ENCODE measurements around the gene CAMP. TPM values are rescaled to one million over a fixed set of nuclear protein-coding genes. Genes with fewer than 3 reads are reported as not detected.
"Not testable (repeated sequence)": the region's sequence is repeated elsewhere in the genome, so short reads cannot be mapped to it uniquely, and the experiment has no call there.

CAMP gene
- total RNA-seq, 1 experiment from 2014 or later: not detected

DNA sequence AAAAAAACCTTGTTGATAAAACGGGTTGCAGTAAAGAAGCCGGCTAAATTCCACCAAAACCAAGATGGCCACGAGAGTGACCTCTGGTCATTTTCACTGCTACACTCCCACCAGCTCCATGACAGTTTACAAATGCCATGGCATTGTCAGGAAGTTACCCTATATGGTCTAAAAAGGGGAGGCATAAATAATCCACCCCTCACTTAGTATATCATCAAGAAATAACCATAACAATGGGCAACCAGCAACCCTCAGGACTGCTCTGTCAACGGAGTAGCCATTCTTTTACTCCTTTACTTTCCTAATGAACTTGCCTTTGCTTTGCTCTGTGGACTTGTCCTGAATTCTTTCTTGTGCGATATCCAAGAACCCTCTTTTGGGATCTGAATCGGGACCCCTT, 20.7 kb upstream of the CAMP start:
- Histone ChIP-seq H3F3A (ENCODE audit: insufficient read depth, low read depth) (no peaks in the 10 kb centered on the region), H3K36me3 (ENCODE audit: low read depth) (no peaks in the 10 kb centered on the region), H3K27me3 (ENCODE audit: insufficient read depth, low read depth) (no peaks in the 10 kb centered on the region), H3K4me1 (replicated peaks; ENCODE audit: insufficient read depth) (no peaks in the 10 kb centered on the region), H4K20me1 (ENCODE audit: insufficient read depth) (no peaks in the 10 kb centered on the region), H3K27ac (no peak overlapping the region), H3K4me3 (no peak overlapping the region), H3K9me2 (ENCODE audit: insufficient read depth) (no peaks in the 10 kb centered on the region), H3K4me2 (no peak overlapping the region), H2AFZ (no peak overlapping the region), H3K79me2 (ENCODE audit: low read depth) (no peaks in the 10 kb centered on the region), H3K9me3 (ENCODE audit: insufficient read depth, low read depth) (no peaks in the 10 kb centered on the region)
- POLR2A ChIA-PET (ENCODE audit: unreplicated experiment): no interaction called here
- intact Hi-C loops (cut with micrococcal nuclease; ENCODE audit: unreplicated experiment): no loop called here
- TF ChIP-seq, protein P1, sequence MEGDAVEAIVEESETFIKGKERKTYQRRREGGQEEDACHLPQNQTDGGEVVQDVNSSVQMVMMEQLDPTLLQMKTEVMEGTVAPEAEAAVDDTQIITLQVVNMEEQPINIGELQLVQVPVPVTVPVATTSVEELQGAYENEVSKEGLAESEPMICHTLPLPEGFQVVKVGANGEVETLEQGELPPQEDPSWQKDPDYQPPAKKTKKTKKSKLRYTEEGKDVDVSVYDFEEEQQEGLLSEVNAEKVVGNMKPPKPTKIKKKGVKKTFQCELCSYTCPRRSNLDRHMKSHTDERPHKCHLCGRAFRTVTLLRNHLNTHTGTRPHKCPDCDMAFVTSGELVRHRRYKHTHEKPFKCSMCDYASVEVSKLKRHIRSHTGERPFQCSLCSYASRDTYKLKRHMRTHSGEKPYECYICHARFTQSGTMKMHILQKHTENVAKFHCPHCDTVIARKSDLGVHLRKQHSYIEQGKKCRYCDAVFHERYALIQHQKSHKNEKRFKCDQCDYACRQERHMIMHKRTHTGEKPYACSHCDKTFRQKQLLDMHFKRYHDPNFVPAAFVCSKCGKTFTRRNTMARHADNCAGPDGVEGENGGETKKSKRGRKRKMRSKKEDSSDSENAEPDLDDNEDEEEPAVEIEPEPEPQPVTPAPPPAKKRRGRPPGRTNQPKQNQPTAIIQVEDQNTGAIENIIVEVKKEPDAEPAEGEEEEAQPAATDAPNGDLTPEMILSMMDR (conservative IDR thresholded peaks at IDR 0.05): no peak
- no peak for TF ChIP-seq EZH2 (IDR thresholded peaks at IDR 0.05; ENCODE audit: low read depth)
- no TSS peak for BruUV-seq (replicated peaks)
- no peak for DNase-seq
- CTCF ChIA-PET: no interaction called here

DNA sequence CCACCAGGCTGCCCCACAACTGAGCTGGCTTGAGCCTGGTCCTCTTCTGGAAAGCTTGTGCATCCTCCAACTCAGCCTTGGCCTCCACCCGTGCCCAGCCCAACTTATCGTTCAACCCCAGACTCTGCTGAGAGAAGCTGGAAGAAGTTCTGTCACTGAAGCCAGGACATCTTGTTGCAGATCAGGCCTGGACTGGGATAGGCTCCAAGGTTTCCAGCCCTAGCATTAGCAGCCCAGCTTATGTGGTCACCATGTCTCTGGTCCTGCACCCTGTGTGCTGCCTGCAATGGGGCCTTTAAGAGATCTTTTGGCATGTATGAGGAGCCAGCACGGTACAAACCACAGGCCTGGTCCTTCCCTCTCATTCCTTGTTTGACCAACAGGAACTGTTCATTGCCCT, 15.2 kb upstream of the CAMP start:
- H4K20me1 ChIP-seq (ENCODE audit: insufficient read depth): no peaks in the 10 kb centered on the region
- BruUV-seq (replicated peaks): no TSS peak
- no peak overlapping the region for H3K4me3 ChIP-seq
- H3F3A ChIP-seq (ENCODE audit: insufficient read depth, low read depth): no peaks in the 10 kb centered on the region
- H3K4me2 ChIP-seq: no peak overlapping the region
- intact Hi-C loops (cut with micrococcal nuclease; ENCODE audit: unreplicated experiment): no loop called here
- CTCF ChIA-PET: no interaction called here
- no peaks in the 10 kb centered on the region for H3K9me3 ChIP-seq (ENCODE audit: insufficient read depth, low read depth)
- no peaks in the 10 kb centered on the region for H3K4me1 ChIP-seq (replicated peaks; ENCODE audit: insufficient read depth)
- H3K27me3 ChIP-seq (ENCODE audit: insufficient read depth, low read depth): no peaks in the 10 kb centered on the region
- H2AFZ ChIP-seq: no peak overlapping the region
- TF ChIP-seq, protein P1 (conservative IDR thresholded peaks at IDR 0.05): no peak
- H3K9me2 ChIP-seq (ENCODE audit: insufficient read depth): no peaks in the 10 kb centered on the region
- H3K79me2 ChIP-seq (ENCODE audit: low read depth): no peaks in the 10 kb centered on the region
- H3K36me3 ChIP-seq (ENCODE audit: low read depth): no peaks in the 10 kb centered on the region
- DNase-seq: no peak
- POLR2A ChIA-PET (ENCODE audit: unreplicated experiment): no interaction called here
- no peak overlapping the region for H3K27ac ChIP-seq

DNA sequence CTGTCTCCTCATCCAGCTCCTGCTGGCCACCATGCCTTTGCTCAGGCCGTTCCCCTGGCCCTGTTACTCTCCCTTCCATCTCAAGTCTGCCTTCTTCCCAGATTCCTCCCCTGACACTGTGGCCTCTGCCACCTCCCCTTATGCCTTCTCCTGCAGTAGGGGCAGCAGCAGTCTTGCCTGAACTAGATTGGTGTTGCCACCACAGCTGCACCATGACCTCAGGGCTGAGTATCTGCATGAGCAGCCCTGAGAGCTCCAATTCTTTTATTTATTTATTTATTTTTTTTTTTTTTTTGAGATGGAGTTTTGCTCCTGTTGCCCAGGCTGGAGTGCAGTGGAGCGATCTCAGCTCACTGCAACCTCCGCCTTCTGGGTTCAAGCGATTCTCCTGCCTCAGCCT, 13.8 kb upstream of the CAMP start:
- Histone ChIP-seq H3K4me1 (replicated peaks; ENCODE audit: insufficient read depth) (no peaks in the 10 kb centered on the region), H2AFZ (no peak overlapping the region), H3K27me3 (ENCODE audit: insufficient read depth, low read depth) (no peaks in the 10 kb centered on the region), H3K4me2 (no peak overlapping the region), H3K79me2 (ENCODE audit: low read depth) (no peaks in the 10 kb centered on the region), H3K9me3 (ENCODE audit: insufficient read depth, low read depth) (no peaks in the 10 kb centered on the region), H3K4me3 (no peak overlapping the region), H3K9me2 (ENCODE audit: insufficient read depth) (no peaks in the 10 kb centered on the region), H3K27ac (no peak overlapping the region), H3F3A (ENCODE audit: insufficient read depth, low read depth) (no peaks in the 10 kb centered on the region), H4K20me1 (ENCODE audit: insufficient read depth) (no peaks in the 10 kb centered on the region), H3K36me3 (ENCODE audit: low read depth) (no peaks in the 10 kb centered on the region)
- intact Hi-C loops (cut with micrococcal nuclease; ENCODE audit: unreplicated experiment): no loop called here
- ChIA-PET CTCF (no interaction called here), POLR2A (ENCODE audit: unreplicated experiment) (no interaction called here)
- no peak for TF ChIP-seq EZH2 (IDR thresholded peaks at IDR 0.05; ENCODE audit: low read depth)
- TF ChIP-seq, protein P1 (conservative IDR thresholded peaks at IDR 0.05): no peak
- no peak for DNase-seq
- no TSS peak for BruUV-seq (replicated peaks)

DNA sequence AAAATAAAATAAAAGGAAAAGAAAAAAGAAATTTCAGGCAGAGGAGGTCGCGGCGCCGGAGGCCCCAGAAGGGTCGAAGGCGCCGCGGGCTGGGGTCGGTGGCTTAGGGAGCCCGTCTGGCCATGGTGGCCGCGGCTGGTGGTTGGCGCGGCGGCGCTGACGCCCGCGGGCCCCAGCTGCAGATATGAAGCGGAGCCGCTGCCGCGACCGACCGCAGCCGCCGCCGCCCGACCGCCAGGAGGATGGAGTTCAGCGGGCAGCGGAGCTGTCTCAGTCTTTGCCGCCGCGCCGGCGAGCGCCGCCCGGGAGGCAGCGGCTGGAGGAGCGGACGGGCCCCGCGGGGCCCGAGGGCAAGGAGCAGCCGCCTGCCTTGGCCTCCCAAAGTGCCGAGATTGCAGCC, 12.8 kb upstream of the CAMP start:
- BruUV-seq (replicated peaks); CTCF ChIA-PET; H3K79me2 ChIP-seq (ENCODE audit: low read depth); H2AFZ ChIP-seq; H3K4me1 ChIP-seq (replicated peaks; ENCODE audit: insufficient read depth); H3K27me3 ChIP-seq (ENCODE audit: insufficient read depth, low read depth); H3F3A ChIP-seq (ENCODE audit: insufficient read depth, low read depth); POLR2A ChIA-PET (ENCODE audit: unreplicated experiment); H3K36me3 ChIP-seq (ENCODE audit: low read depth); H3K9me2 ChIP-seq (ENCODE audit: insufficient read depth); H3K27ac ChIP-seq; DNase-seq; intact Hi-C loops (cut with micrococcal nuclease; ENCODE audit: unreplicated experiment); H4K20me1 ChIP-seq (ENCODE audit: insufficient read depth); H3K4me3 ChIP-seq; H3K9me3 ChIP-seq (ENCODE audit: insufficient read depth, low read depth); H3K4me2 ChIP-seq: not testable (repeated sequence)

DNA sequence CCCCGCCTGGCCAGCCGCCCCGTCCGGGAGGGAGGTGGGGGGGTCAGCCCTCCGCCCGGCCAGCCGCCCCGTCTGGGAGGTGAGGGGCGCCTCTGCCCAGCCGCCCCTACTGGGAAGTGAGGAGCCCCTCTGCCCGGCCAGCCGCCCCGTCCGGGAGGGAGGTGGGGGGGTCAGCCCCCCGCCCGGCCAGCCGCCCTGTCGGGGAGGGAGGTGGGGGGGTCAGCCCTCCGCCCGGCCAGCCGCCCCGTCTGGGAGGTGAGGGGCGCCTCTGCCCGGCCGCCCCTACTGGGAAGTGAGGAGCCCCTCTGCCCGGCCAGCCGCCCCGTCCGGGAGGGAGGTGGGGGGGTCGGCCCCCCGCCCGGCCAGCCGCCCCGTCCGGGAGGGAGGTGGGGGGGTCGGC, 11.5 kb upstream of the CAMP start:
- H3K4me2 ChIP-seq; H4K20me1 ChIP-seq (ENCODE audit: insufficient read depth); H3K27me3 ChIP-seq (ENCODE audit: insufficient read depth, low read depth); H3K9me3 ChIP-seq (ENCODE audit: insufficient read depth, low read depth); H3K36me3 ChIP-seq (ENCODE audit: low read depth); CTCF ChIA-PET; H3K79me2 ChIP-seq (ENCODE audit: low read depth); H3K27ac ChIP-seq; BruUV-seq (replicated peaks); H3K4me1 ChIP-seq (replicated peaks; ENCODE audit: insufficient read depth); H3K9me2 ChIP-seq (ENCODE audit: insufficient read depth); DNase-seq; POLR2A ChIA-PET (ENCODE audit: unreplicated experiment); H3K4me3 ChIP-seq; H3F3A ChIP-seq (ENCODE audit: insufficient read depth, low read depth); H2AFZ ChIP-seq; intact Hi-C loops (cut with micrococcal nuclease; ENCODE audit: unreplicated experiment): not testable (repeated sequence)
